GM19023 (cell line): ENCODE data around the gene CRELD2.

Experiments used
- ATAC-seq: cut with Tn5 transposase; IDR thresholded peaks from one replicate; pipeline ENCODE4 v1.9.1; 2021; ENCODE audit warnings: mild to moderate bottlenecking, moderate library complexity; ENCODE audit not compliant: unreplicated experiment

CRELD2 gene

DNA sequence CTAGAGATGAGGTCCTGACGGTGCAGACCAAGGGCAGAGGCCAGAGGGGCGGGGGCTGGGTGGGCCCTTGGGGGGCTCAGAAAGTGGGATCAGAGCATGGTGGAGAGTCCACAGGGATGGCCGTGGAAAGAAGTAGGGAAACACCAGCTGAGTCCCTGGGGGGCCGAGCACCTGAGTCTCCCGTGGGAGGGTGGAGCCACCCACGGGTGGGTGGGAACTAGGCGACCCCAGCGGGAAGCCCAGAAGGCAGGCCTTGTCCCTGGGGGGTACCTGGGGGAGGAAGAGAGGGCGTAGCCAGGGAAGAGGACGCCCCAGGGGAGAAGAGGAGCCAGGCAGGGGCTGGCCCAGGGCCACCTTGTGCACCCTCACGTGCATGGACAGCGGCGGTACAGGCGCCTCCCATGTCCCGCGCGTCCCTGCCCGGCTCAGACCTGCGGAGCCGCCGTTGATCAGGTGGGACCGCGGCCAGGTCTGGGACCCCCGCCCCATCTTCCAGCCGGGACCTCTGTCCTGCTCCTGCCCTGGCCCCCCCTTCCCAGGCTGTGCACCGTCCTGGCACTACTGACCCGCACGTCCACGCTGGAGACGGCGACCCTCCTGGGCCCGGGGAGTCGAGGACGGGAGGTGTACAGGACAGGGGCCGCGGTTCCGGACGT lies 10.2 kb downstream of the CRELD2 start:
- no peak for ATAC-seq

DNA sequence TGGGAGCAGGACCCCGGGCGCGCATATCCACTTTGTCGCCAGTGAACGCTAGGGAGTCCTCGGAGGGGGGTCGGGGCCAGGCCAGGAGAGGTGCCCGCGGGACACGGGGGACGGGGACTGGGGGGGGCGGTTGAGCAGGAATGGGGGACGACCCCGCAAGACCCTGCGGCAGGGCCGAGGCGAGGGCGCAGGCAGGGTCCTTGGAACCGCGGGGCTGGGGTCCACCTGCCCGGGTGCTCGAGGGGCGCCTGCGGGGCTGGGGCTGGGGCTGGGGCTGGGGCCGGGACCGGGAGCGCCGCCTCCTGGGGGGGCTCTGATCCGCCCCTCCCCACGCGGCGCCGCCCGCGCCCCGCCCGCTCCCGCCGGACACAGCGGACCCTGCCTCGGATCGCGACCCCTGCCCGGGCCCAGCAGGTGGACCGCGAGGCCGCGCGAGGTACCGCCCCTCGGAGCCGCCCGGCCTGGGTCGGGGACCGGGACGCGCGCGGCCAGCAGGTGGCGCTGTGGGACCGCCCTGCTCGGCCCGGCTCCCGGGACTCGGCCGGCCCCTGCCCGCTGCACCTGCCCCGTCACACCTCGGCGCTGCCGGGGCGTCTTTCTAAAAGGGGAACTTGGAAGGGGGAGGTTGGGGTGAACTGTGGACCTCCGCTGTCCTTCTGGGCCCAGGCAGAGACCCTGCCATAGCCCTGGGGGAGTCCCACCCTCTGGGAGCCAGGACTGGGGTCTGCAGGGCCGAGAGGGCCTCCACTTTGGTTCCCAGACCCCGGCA lies 11.0 kb downstream of the CRELD2 start:
- no peak for ATAC-seq

GRCh38 chr22:49929994-49930575 lies 11.7 kb downstream of the CRELD2 start:
- no peak for ATAC-seq

- no peak for ATAC-seq
Measured at GRCh38 chr22:49930596-49931412, 12.4 kb downstream of the CRELD2 start.

DNA sequence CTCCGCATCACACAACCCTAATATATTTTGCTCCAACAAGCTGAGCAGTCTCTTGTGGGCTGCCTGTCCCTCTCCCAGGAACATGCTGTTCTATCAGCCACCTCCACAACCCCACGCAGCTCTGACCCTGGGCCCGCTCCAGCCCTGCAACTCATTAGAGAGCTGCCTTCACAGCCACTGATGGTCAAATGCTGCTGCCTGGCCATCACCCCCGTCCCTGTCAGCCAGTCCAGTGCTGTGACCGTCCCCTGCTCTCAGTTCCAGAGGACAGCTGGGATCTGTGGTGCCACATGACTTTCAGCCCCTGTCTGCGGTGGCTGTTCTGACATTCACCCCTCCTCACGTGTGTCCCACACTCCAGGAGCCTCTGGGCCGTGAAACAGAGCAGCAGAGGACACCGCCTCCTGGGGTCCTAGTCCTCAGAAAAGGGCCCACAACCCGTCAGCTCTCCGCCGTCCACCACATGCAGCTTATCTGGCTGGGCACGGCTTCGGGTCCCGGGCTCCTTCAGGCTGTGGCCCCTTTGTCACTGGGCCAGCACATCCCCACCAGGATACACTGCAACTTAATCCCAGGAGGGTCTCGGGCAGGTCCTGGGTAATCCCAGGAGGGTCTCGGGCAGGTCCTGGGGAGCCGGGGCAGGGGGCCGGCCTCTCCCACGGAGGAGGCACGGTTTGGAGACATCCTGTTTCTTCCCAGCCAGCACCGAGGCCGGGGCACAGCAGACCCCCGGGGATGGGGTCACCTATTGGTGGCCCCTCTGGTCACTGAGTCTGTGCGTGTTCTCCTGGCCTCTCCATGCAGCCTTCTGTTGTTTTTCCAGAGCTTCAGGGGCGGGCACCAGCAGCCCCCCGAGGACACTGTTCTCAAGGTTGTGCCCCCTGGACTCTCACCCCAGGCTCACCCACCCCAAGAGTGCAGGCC lies 15.1 kb downstream of the CRELD2 start:
- no peak for ATAC-seq

GRCh38 chr22:49934160-49934890 lies 15.9 kb downstream of the CRELD2 start:
- no peak for ATAC-seq

GRCh38 chr22:49934891-49935557 lies 16.6 kb downstream of the CRELD2 start:
- no peak for ATAC-seq

GRCh38 chr22:49935561-49935960 lies 17.1 kb downstream of the CRELD2 start:
- ATAC-seq = no peak

DNA sequence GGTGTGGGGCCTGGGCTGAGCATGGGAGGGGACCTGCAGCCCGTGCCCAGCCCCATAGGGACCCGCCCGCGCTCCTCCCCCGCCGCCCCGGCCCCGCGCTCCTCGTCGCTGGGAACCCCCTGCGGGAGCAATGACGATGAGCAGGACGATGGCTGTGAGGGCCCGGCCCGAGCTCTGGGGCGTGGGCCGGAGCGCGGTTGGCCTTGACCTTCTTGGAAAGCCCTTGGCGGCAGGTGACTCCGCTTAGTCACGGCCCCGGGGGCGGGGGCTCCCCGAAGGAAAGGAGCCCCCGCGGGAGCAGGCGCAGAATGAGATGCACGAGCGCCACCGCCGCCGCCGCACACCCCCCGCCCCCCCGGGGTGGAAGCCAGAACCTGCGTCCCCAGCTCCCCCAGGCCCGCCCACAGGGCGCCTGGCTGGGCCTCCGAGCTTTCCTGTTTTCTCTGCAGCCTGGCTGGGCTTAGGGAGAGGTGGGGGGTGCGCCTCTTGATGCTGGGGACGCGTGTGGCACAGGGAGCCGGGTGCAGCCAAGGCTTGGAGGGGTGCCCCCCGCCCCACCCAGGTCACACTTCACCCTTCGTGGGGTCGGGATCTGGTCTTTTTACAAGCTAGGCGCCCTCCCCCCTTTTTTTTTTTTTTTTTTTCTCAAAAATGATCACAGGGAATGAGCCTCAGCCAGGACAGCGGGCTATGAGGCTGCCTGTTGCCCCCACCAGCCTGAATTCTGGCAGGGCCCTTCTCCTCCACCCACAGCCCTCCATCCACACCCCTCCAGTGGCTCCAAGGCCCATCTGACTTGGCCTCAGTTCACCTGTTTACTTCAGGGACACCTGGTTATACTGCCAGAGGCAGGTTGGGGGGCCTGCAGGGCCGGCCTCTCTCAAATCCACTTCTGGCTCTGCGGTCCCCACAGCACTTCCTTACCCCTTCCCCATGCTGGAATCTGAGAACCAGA lies 17.9 kb downstream of the CRELD2 start:
- peak; percentile 70 for ATAC-seq

DNA sequence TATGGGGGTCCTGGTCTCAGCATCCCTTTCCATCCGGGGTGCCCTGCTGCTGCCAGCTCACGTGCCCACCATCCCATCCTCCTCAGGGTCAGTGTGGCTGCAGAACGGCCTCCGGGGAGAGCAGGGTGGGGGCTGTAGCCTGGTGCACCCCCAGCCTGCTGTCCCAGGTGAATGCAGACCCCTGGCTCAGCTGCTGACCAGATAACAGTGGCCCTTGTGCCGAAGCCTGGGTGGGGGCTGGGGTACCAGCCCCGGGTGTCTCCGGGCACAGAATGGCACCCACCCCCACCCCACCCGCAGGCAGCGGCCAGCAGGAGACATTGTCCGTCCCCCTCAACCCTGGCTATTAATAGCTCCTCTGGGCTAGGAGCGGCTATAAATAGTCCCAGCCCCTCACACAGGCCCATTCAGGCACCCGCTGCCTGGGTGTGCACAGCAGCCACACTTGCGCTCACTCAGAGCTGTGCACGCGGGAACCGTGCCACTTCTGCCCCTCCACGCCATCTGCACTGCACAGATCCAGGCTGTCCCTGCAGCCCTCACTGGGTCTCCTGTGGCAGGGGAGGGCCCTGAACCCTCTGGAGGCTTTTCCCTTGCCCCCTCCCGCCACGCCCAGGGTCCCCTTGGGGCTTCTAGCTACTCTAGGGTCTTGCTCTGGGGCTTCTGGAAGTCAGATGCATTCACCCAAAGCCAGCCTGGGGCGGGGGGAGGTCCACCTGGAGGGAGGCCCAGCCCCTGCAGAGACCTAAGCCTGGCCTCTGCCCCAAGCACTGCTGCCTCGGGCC lies 18.7 kb downstream of the CRELD2 start:
- no peak for ATAC-seq

- ATAC-seq = no peak
Measured at GRCh38 chr22:49937758-49938564, 19.5 kb downstream of the CRELD2 start.

DNA sequence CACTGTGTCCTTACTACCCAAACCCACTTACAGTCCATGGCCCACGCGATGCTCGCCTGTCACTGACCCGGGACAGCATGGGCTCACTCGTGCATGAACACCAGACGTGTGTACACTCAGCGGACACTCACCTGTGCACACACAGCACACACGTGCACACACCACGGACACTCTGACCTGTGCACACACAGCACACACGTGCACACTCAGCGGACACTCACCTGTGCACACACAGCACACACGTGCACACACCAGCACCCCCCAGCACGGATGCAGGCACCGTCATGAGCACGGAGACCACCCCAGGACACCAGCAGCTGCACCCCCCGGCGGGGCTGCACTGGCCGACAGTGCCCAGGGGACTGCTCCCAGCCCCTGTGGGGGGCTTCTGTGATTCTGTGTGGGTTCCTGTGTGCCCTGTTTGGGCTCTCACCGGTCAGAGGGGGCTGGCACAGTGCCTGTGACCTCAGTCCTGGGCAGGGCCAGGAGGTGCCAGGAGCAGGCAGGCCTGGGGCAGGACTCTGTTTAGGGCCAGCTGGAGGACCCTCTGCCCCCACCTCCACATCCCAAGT lies 20.2 kb downstream of the CRELD2 start:
- ATAC-seq = no peak

GRCh38 chr22:49941507-49942316 lies 23.3 kb downstream of the CRELD2 start:
- no peak for ATAC-seq

- no peak for ATAC-seq
Measured at GRCh38 chr22:49942565-49943404, 24.4 kb downstream of the CRELD2 start.
